MCF 10A (cell line): Measurements from ENCODE around the gene EGLN1. TPM values are rescaled to one million over a fixed set of nuclear protein-coding genes. Genes with fewer than 3 reads are reported as not detected.
"Not testable (repeated sequence)": the region's sequence is repeated elsewhere in the genome, so short reads cannot be mapped to it uniquely, and the experiment has no call there.

Source experiments
- BruUV-seq: library from RNA; stranded (reverse); fragments of 400-500 nt; replicated peaks from 2 replicates; lab custom pipeline; 2021; lab: Mats Ljungman, UMichigan
- CTCF ChIA-PET: fragments of 300-600 bp; sonication (Branson Sonifier 250); formaldehyde crosslinking; extraction: SDS; loops from one replicate; lab custom pipeline; 2021; ENCODE audit warnings: antibody characterized with exemption, inconsistent platforms; lab: Yijun Ruan, JAX
- POLR2A ChIA-PET: fragments of 300-600, 350-650 bp; sonication (Branson Sonifier 250); formaldehyde crosslinking; extraction: SDS; loops from one replicate; lab custom pipeline; 2020; ENCODE audit warnings: antibody characterized with exemption, inconsistent platforms; lab: Yijun Ruan, JAX
- DNase-seq: peaks from one replicate; pipeline ENCODE4 v3.0.0-alpha.2; 2018; ENCODE audit not compliant: unreplicated experiment
- H3K27ac Mint-ChIP-seq: one replicate; pipeline ENCODE4 v1.8.0; 2022; ENCODE audit warnings: mild to moderate bottlenecking, low read depth, mixed read lengths; ENCODE audit not compliant: unreplicated experiment
- H3K27me3 Mint-ChIP-seq: one replicate; pipeline ENCODE4 v1.8.0; 2022; ENCODE audit warnings: mixed read lengths; ENCODE audit not compliant: insufficient read depth, unreplicated experiment
- H3K36me3 Mint-ChIP-seq: one replicate; pipeline ENCODE4 v1.8.0; 2022; ENCODE audit warnings: mild to moderate bottlenecking, moderate library complexity, mixed read lengths; ENCODE audit not compliant: insufficient read depth, unreplicated experiment
- H3K4me1 Mint-ChIP-seq: one replicate; pipeline ENCODE4 v1.8.0; 2022; ENCODE audit warnings: mixed read lengths; ENCODE audit not compliant: insufficient read depth, unreplicated experiment
- H3K4me3 Mint-ChIP-seq: one replicate; pipeline ENCODE4 v1.8.0; 2022; ENCODE audit warnings: mild to moderate bottlenecking, moderate library complexity, mixed read lengths; ENCODE audit not compliant: unreplicated experiment
- H3K9me3 Mint-ChIP-seq: one replicate; pipeline ENCODE4 v1.8.0; 2022; ENCODE audit warnings: mixed read lengths; ENCODE audit not compliant: unreplicated experiment
- CTCF ChIP-seq: fragments of 200-600 bp; IDR thresholded peaks from one replicate; pipeline ENCODE4 v1.8.0; 2022; ENCODE audit warnings: antibody characterized with exemption, mild to moderate bottlenecking; ENCODE audit not compliant: unreplicated experiment
- intact Hi-C: fragments of 100-400 bp; cut with micrococcal nuclease; formaldehyde crosslinking; loops from 2 replicates; pipeline ENCODE4 v1.14.1; 2022
- total RNA-seq: library from RNA; stranded (reverse); gene quantifications from 2 replicates; pipeline ENCODE4 v1.2.3, GENCODE V29; 2022

The EGLN1 gene
- total RNA-seq, 1 experiment from 2014 or later, result 68.8 TPM

- ChIA-PET CTCF (interaction anchor here (0.5 to 0.7 kb wide), 2 partner anchors 181 to 545 kb away, joined by 3 to 4 read pairs; no protein-coding TSS in a partner anchor), POLR2A (interaction anchor here (0.9 to 11.0 kb wide), 3 partner anchors 11 to 176 kb away, joined by 3 to 122 read pairs (median 3); partner anchors contain the start of genes EXOC8, SPRTN and TSNAX)
- Mint-ChIP-seq H3K4me3 (no peak overlapping the region), H3K27ac (no peak overlapping the region), H3K4me1 (no peaks in the 10 kb centered on the region), H3K36me3 (peaks cover 76% of the 10 kb centered on the region), H3K9me3 (no peaks in the 10 kb centered on the region), H3K27me3 (no peaks in the 10 kb centered on the region)
- TF ChIP-seq CTCF, result no peak
- no peak for DNase-seq
- intact Hi-C loops, result no loop called here
- BruUV-seq, result no TSS peak
Observed at GRCh38 chr1:231351816-231352215, 70.3 kb downstream of the EGLN1 start.

GRCh38 chr1:231348856-231349255, 73.2 kb downstream of the EGLN1 start:
- H3K4me3 Mint-ChIP-seq, intact Hi-C loops, DNase-seq, BruUV-seq, H3K27ac Mint-ChIP-seq, H3K27me3 Mint-ChIP-seq, H3K4me1 Mint-ChIP-seq, H3K9me3 Mint-ChIP-seq: not testable (repeated sequence)
- ChIA-PET POLR2A (interaction anchor here (0.9 to 11.0 kb wide), 5 partner anchors 8 to 120 kb away, joined by 3 to 122 read pairs (median 5); partner anchors contain the start of genes EXOC8 and SPRTN), CTCF (interaction anchor here (0.6 to 2.3 kb wide), 7 partner anchors 8 to 243 kb away, joined by 3 to 10 read pairs (median 4); partner anchors contain the start of genes EXOC8 and SPRTN)
- H3K36me3 Mint-ChIP-seq, result peaks cover 93% of the 10 kb centered on the region

GRCh38 chr1:231348442-231348841, 73.6 kb downstream of the EGLN1 start:
- no TSS peak for BruUV-seq
- Mint-ChIP-seq H3K36me3 (peaks cover 96% of the 10 kb centered on the region), H3K4me1 (peaks cover 5% of the 10 kb centered on the region), H3K4me3 (no peak overlapping the region), H3K27ac (no peak overlapping the region), H3K27me3 (no peaks in the 10 kb centered on the region), H3K9me3 (no peaks in the 10 kb centered on the region)
- CTCF ChIA-PET, result interaction anchor here (0.6 to 2.3 kb wide), 5 partner anchors 9 to 217 kb away, joined by 3 to 10 read pairs (median 5); no protein-coding TSS in a partner anchor
- no peak for TF ChIP-seq CTCF
- no peak for DNase-seq
- intact Hi-C loops, result no loop called here
- POLR2A ChIA-PET, result interaction anchor here (1.1 to 11.0 kb wide), 4 partner anchors 9 to 120 kb away, joined by 3 to 122 read pairs (median 6); partner anchors contain the start of genes EXOC8 and SPRTN

- Mint-ChIP-seq H3K27ac (no peak overlapping the region), H3K4me3 (no peak overlapping the region), H3K27me3 (no peaks in the 10 kb centered on the region), H3K36me3 (peaks cover 96% of the 10 kb centered on the region), H3K4me1 (peaks cover 9% of the 10 kb centered on the region), H3K9me3 (no peaks in the 10 kb centered on the region)
- no peak for TF ChIP-seq CTCF
- no TSS peak for BruUV-seq
- no peak for DNase-seq
- ChIA-PET POLR2A (interaction anchor here (1.8 to 11.0 kb wide), 2 partner anchors 9 kb away, joined by 8 to 122 read pairs; partner anchors contain the start of genes EXOC8 and SPRTN), CTCF (interaction anchor here (0.9 to 3.0 kb wide), 3 partner anchors 9 to 15 kb away, joined by 4 to 13 read pairs (median 10); no protein-coding TSS in a partner anchor)
- intact Hi-C loops, result no loop called here
Observed at GRCh38 chr1:231347961-231348360, 74.1 kb downstream of the EGLN1 start.
